ENCODE results near the gene CDK2AP2.

- TF ChIP-seq POLR2A (IDR thresholded peaks at IDR 0.05) (no peak), CTCF (IDR thresholded peaks at IDR 0.05) (no peak)
These were observed 34.2 kb upstream of the CDK2AP2 start for GRCh38 chr11:67542169-67542568.

Measured in thyroid gland (tissue), 4 donors.